ENCODE data around the gene CTSC. TPM values are rescaled to one million over a fixed set of nuclear protein-coding genes. Genes with fewer than 3 reads are reported as not detected.

The CTSC gene
- total and polyA plus RNA-seq, 12 donors: 44.6 to 230 (median 121) TPM

DNA sequence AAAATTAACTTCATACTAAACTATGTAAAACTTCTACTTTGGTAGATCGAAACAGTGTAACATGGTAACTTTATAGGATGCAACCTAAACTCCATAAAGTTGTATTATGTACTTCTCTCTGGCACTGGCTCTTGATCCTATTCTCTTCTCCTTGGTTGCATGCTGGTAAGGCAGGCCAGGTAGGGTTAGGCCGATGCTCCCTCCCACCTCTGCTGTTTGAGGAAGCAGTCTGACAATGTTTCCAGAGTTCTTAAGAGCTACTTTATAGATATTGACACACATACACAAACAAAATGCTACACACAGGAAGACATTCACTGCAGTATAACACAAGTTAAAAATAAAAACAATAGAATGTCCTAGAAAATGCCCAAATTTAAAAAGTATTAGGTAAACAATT, 22.5 kb downstream of the CTSC start:
- intact Hi-C loops (cut with DNase I): no loop called here
- Histone ChIP-seq H3K4me3 (no peak overlapping the region), H3K27me3 (no peaks in the 10 kb centered on the region), H3K4me1 (replicated peaks in 1 of 2) (peaks cover 0 to 3% of the 10 kb centered on the region in 2 donors), H3K36me3 (replicated peaks in 1 of 2) (no peaks in the 10 kb centered on the region), H3K27ac (no peak overlapping the region), H3K9me3 (replicated peaks in 1 of 3) (no peaks in the 10 kb centered on the region)
- TF ChIP-seq CTCF (IDR thresholded peaks at IDR 0.05) (no peak), POLR2A (IDR thresholded peaks at IDR 0.05) (no peak)
- no peak for DNase-seq
- 83 to 94% (median 94%) methylated on average over 2 of the region's 2 CpGs for WGBS, 4 donors

- intact Hi-C loops (cut with DNase I): no loop called here
- Histone ChIP-seq H3K27ac (no peak overlapping the region), H3K36me3 (replicated peaks in 1 of 2) (no peaks in the 10 kb centered on the region), H3K27me3 (no peaks in the 10 kb centered on the region), H3K4me1 (replicated peaks in 1 of 2) (no peaks in the 10 kb centered on the region), H3K4me3 (no peak overlapping the region), H3K9me3 (replicated peaks in 1 of 3) (no peaks in the 10 kb centered on the region)
- TF ChIP-seq POLR2A (IDR thresholded peaks at IDR 0.05) (no peak), CTCF (IDR thresholded peaks at IDR 0.05) (no peak)
- whole genome bisulfite sequencing, 4 donors: 91 to 98% (median 94%) methylated on average over 2 of the region's 2 CpGs
- DNase-seq: no peak
Measured at GRCh38 chr11:88313441-88313840, 24.1 kb downstream of the CTSC start.

- H3K36me3 ChIP-seq (replicated peaks in 1 of 2): no peaks in the 10 kb centered on the region
Measured at GRCh38 chr11:88312628-88313027, 24.9 kb downstream of the CTSC start.

DNA sequence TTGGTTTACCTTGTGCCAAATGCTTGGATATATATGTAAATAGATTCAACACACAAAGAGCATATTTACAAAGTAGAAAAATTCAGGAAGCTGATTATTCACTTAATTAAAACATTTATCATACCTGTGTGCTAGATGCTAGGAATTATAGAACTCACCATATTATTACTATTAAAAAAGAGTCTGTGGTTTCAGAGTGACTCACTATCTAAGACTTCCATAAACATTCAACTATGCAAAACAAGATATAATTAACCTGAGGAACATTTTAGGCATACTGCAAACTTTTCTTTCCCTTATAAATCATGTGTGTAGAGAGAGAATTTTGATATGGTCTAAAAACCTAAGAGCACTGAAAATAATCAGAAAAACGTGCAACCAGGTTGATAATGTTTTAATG, 27.3 kb downstream of the CTSC start:
- no peaks in the 10 kb centered on the region for H3K36me3 ChIP-seq (replicated peaks in 1 of 2)
- DNase-seq: no peak
- H3K4me1 ChIP-seq (replicated peaks in 1 of 2): no peaks in the 10 kb centered on the region
- TF ChIP-seq POLR2A (IDR thresholded peaks at IDR 0.05) (no peak), CTCF (IDR thresholded peaks at IDR 0.05) (no peak)
- no peak overlapping the region for H3K4me3 ChIP-seq
- WGBS, 4 donors: 41 to 74% (median 70%) methylated on average over 1 of the region's 1 CpG
- no peak overlapping the region for H3K27ac ChIP-seq
- H3K27me3 ChIP-seq: no peaks in the 10 kb centered on the region
- no peaks in the 10 kb centered on the region for H3K9me3 ChIP-seq (replicated peaks in 1 of 3)
- intact Hi-C loops (cut with DNase I): no loop called here

More at GRCh38 chr11:88312628-88313027, 24.9 kb downstream of the CTSC start:
- no peak for DNase-seq
- Histone ChIP-seq H3K4me1 (replicated peaks in 1 of 2) (no peaks in the 10 kb centered on the region), H3K9me3 (replicated peaks in 1 of 3) (no peaks in the 10 kb centered on the region), H3K4me3 (no peak overlapping the region), H3K27ac (no peak overlapping the region), H3K27me3 (no peaks in the 10 kb centered on the region)
- intact Hi-C loops (cut with DNase I): no loop called here
- 0% methylated on average over 1 of the region's 1 CpG for whole genome bisulfite sequencing, 4 donors
- TF ChIP-seq CTCF (IDR thresholded peaks at IDR 0.05) (no peak), POLR2A (IDR thresholded peaks at IDR 0.05) (no peak)
